BJ (cell line): ENCODE results near the gene CLMP. TPM values are rescaled to one million over a fixed set of nuclear protein-coding genes. Genes with fewer than 3 reads are reported as not detected.

ENCODE experiments used
- CTCF ChIA-PET: fragments of 350-600 bp; formaldehyde crosslinking; extraction: SDS; loops from one replicate; lab custom pipeline; 2021; ENCODE audit warnings: antibody characterized with exemption, inconsistent platforms; lab: Yijun Ruan, JAX
- POLR2A ChIA-PET: fragments of 300-600 bp; sonication (Branson Sonifier 250); formaldehyde crosslinking; extraction: SDS; loops from one replicate; lab custom pipeline; 2021; ENCODE audit warnings: antibody characterized with exemption; lab: Charles Lee
- DNase-seq: peaks from one replicate; pipeline ENCODE4 v3.0.0-alpha.2; 2011; ENCODE audit warnings: low read depth
- H3K27me3 ChIP-seq: 2 replicates; pipeline ENCODE4 v1.6.0; 2011; ENCODE audit warnings: low read length; ENCODE audit not compliant: control insufficient read depth, insufficient read depth
- H3K36me3 ChIP-seq: 2 replicates; pipeline ENCODE4 v1.5.1; 2011; ENCODE audit warnings: low read length; ENCODE audit not compliant: control insufficient read depth, insufficient read depth
- H3K4me3 ChIP-seq: 2 replicates; pipeline ENCODE4 v1.5.1; 2011; ENCODE audit warnings: low read depth, mild to moderate bottlenecking, control low read depth, low read length
- polyA plus RNA-seq: library from polyadenylated mRNA; depleted of rRNA; stranded (reverse); fragments of >200 nt; gene quantifications from 2 replicates; pipeline ENCODE4 v1.2.3, GENCODE V29; 2011
- TF ChIP-seq, protein P1 (sequence below): IDR thresholded peaks from 2 replicates; pipeline ENCODE4 v1.5.1; 2011; ENCODE audit warnings: low read depth, mild to moderate bottlenecking, control low read depth, inconsistent platforms, low read length, moderate library complexity; ENCODE audit not compliant: insufficient read depth

CLMP gene
- polyA plus RNA-seq, 1 experiment: 219 TPM

DNA sequence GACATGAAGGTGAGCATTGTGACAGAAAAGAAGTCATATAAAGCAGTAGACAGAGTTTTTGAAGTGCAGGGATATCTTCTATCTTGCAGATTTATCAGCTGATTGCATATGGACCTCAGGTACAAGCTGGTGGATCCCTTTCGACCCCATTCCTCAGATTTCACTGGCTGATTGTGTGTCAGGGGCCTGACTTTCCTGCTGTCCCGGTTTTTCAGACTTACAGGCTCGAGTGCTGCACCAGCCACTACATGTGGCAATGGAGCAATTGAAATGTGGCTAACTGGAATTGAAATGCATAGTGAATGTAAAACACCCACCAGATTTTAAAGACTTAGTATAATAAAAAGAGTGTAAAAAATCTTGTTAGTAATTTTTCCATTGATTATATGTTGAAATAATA lies 50.3 kb downstream of the CLMP start:
- Histone ChIP-seq H3K36me3 (peaks cover 2% of the 10 kb centered on the region; the same call in 1 of the 2 replicates), H3K4me3 (no peak overlapping the region), H3K27me3 (no peaks in the 10 kb centered on the region)
- CTCF ChIA-PET: interaction anchor here (0.7 kb wide), 1 partner anchor 95 kb away, joined by 3 read pairs; no protein-coding TSS in a partner anchor
- POLR2A ChIA-PET: no interaction called here
- TF ChIP-seq, protein P1, sequence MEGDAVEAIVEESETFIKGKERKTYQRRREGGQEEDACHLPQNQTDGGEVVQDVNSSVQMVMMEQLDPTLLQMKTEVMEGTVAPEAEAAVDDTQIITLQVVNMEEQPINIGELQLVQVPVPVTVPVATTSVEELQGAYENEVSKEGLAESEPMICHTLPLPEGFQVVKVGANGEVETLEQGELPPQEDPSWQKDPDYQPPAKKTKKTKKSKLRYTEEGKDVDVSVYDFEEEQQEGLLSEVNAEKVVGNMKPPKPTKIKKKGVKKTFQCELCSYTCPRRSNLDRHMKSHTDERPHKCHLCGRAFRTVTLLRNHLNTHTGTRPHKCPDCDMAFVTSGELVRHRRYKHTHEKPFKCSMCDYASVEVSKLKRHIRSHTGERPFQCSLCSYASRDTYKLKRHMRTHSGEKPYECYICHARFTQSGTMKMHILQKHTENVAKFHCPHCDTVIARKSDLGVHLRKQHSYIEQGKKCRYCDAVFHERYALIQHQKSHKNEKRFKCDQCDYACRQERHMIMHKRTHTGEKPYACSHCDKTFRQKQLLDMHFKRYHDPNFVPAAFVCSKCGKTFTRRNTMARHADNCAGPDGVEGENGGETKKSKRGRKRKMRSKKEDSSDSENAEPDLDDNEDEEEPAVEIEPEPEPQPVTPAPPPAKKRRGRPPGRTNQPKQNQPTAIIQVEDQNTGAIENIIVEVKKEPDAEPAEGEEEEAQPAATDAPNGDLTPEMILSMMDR: no peak
- DNase-seq: no peak

DNA sequence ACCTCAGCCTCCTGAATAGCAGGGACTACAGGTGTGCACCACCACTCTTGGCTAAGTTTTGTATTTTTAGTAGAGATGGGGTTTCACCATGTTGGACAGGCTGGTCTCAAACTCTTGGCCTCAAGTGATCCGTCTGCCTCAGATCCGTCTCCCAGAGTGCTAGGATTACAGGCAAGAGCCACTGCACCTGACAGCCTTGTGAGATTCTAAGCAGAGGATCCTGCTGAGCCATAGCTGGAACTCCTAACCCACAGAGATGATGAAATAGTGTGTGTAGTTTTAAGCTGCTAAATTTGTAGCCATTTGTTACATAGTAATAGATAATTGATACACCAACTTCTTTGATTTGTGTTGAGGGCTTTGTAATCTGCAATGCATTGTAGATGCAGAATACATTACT lies 51.1 kb downstream of the CLMP start:
- ChIA-PET CTCF (interaction anchor here (0.9 to 2.0 kb wide), 4 partner anchors 19 to 103 kb away, joined by 3 to 4 read pairs (median 3); no protein-coding TSS in a partner anchor), POLR2A (interaction anchor here (0.6 kb wide), 1 partner anchor 18 kb away, joined by 3 read pairs; no protein-coding TSS in a partner anchor)
- DNase-seq: no peak
- no peak overlapping the region for H3K4me3 ChIP-seq
- TF ChIP-seq, protein P1: no peak
- H3K27me3 ChIP-seq: no peaks in the 10 kb centered on the region
- peaks cover 2% of the 10 kb centered on the region; the same call in 1 of the 2 replicates for H3K36me3 ChIP-seq

DNA sequence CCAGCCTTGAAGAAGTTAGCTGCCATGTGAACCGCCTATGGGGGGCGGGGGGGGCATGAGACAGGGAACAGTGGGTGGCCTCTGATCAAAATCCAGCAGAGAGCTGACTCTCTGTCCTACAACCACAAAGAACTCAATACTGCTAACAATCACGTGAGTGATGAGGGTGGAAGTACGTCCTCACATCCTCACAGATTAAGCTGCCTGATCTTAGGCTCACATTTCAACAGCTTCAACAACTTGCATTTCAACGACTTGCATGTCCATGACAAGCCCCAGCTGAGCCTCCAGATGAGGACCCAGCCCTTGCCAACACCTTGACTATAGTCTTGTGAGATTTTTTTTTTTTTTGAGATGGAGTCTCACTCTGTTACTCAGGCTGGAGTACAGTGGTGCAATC lies 51.6 kb downstream of the CLMP start:
- Histone ChIP-seq H3K36me3 (peaks cover 2% of the 10 kb centered on the region; the same call in 1 of the 2 replicates), H3K4me3 (no peak overlapping the region), H3K27me3 (no peaks in the 10 kb centered on the region)
- ChIA-PET CTCF (interaction anchor here (0.9 to 2.0 kb wide), 4 partner anchors 19 to 103 kb away, joined by 3 to 4 read pairs (median 3); no protein-coding TSS in a partner anchor), POLR2A (no interaction called here)
- TF ChIP-seq, protein P1: no peak
- DNase-seq: no peak

DNA sequence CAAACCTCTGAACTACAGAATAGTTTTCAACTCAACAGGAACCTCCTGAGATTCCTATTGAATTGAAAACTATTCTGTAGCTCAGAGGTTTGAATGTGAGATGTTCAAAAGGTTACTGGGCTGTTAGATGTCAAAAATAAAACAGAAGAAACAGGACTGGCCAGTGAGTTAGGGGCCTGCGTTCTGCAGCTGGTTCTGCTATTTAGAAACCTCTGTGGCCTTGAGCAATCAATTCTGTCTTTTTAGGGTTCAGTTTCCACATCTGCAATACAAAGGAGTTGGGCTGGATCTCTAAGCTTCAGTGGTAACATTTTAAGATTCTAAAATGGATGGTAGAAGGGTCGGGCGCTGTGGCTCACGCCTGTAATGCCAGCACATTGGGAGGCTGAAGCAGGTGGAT lies 55.8 kb downstream of the CLMP start:
- H3K36me3 ChIP-seq: no peaks in the 10 kb centered on the region; the same call in 1 of the 2 replicates
- POLR2A ChIA-PET: interaction anchor here (0.6 kb wide), 1 partner anchor 27 kb away, joined by 9 read pairs; no protein-coding TSS in a partner anchor
- TF ChIP-seq, protein P1: no peak
- CTCF ChIA-PET: interaction anchor here (0.9 to 1.2 kb wide), 2 partner anchors 27 to 36 kb away, joined by 3 read pairs; no protein-coding TSS in a partner anchor
- no peak for DNase-seq
- no peak overlapping the region for H3K4me3 ChIP-seq
- H3K27me3 ChIP-seq: no peaks in the 10 kb centered on the region

DNA sequence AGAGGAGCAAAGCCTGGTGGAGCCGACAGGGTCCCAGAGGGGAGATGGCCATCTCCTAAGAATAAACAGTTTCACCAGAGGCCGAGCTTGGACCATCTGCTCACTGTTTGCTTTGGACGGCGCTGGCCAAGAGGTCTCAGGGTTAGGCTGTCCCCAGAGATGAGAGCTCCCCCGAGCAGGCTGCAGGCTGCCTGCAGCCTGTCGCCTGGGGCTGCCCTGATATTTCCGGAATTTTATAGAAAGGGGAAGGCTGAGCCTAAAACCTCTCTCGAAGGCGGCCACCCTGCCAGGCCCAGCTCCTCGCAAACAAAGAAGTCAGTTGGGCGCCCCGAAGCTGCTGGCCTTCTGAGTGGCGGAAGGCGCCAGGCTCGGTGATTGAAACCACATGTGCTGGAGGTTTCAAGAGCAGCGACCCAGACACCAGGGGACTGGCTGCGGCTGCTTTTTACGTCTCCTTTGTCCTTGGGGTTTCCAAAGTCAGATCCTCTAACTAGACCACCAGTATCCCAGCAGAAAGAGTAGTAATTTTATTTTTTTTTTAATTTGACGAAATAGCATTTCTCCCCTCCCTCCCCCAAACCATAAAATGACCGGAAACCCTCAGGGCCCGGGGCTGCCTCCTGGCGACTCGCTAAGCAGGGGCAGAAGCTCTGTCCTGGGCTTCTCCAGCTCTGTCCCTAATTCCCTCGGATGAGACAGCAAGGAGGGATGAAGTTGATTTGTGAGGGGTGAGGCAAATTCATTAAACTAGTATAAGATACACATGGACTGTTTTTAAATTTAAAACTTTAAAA lies 57.4 kb downstream of the CLMP start:
- TF ChIP-seq, protein P1: peak; percentile 52
- H3K4me3 ChIP-seq: peak overlapping the region; percentile 15
- no peaks in the 10 kb centered on the region for H3K27me3 ChIP-seq
- no peaks in the 10 kb centered on the region; the same call in 1 of the 2 replicates for H3K36me3 ChIP-seq
- ChIA-PET CTCF (interaction anchor here (1.0 to 1.9 kb wide), 7 partner anchors 26 to 124 kb away, joined by 3 to 9 read pairs (median 5); no protein-coding TSS in a partner anchor), POLR2A (interaction anchor here (0.5 to 1.0 kb wide), 6 partner anchors 55 to 424 kb away, joined by 3 to 20 read pairs (median 4); partner anchors contain the start of gene HSPA8)
- peak; percentile 70 for DNase-seq
